H9 (cell line): ENCODE measurements around the gene E2F4. TPM values are rescaled to one million over a fixed set of nuclear protein-coding genes. Genes with fewer than 3 reads are reported as not detected.

ENCODE experiments used
- DNase-seq: peaks from one replicate; pipeline ENCODE4 v3.0.0-alpha.2; 2017
- H2AFZ ChIP-seq: one replicate; pipeline ENCODE4 v1.6.1; 2013; ENCODE audit warnings: mild to moderate bottlenecking, low read length, control low read depth, moderate library complexity
- H2AK5ac ChIP-seq: 2 replicates; pipeline ENCODE4 v1.6.1; 2013; ENCODE audit warnings: low read length, control low read depth, mixed read lengths; ENCODE audit not compliant: insufficient read length
- H2BK120ac ChIP-seq: one replicate; pipeline ENCODE4 v1.6.1; 2013; ENCODE audit warnings: low read depth, mild to moderate bottlenecking, low read length, control low read depth, inconsistent platforms; ENCODE audit not compliant: poor library complexity, severe bottlenecking
- H2BK12ac ChIP-seq: 2 replicates; pipeline ENCODE4 v1.6.1; 2013; ENCODE audit warnings: low read length, control low read depth, mixed read lengths, low read depth; ENCODE audit not compliant: insufficient read length
- H2BK15ac ChIP-seq: 2 replicates; pipeline ENCODE4 v1.6.1; 2013; ENCODE audit warnings: low read depth, low read length, control low read depth
- H2BK20ac ChIP-seq: one replicate; pipeline ENCODE4 v1.6.1; 2013; ENCODE audit warnings: low read depth, mild to moderate bottlenecking, low read length, control low read depth, inconsistent platforms; ENCODE audit not compliant: poor library complexity, severe bottlenecking
- H2BK5ac ChIP-seq: 2 replicates; pipeline ENCODE4 v1.6.1; 2013; ENCODE audit warnings: low read length, control low read depth, mixed read lengths; ENCODE audit not compliant: insufficient read length
- H3K14ac ChIP-seq: 2 replicates; pipeline ENCODE4 v1.6.1; 2013; ENCODE audit warnings: low read length, control low read depth; ENCODE audit not compliant: insufficient read depth
- H3K18ac ChIP-seq: 2 replicates; pipeline ENCODE4 v1.6.1; 2013; ENCODE audit warnings: low read depth, mild to moderate bottlenecking, mixed read lengths, low read length, control low read depth; ENCODE audit not compliant: insufficient read length
- H3K23ac ChIP-seq: 2 replicates; pipeline ENCODE4 v1.6.1; 2013; ENCODE audit warnings: low read length, control low read depth, mixed read lengths, low read depth; ENCODE audit not compliant: insufficient read length
- H3K23me2 ChIP-seq: 2 replicates; pipeline ENCODE4 v1.6.1; 2013; ENCODE audit warnings: low read depth, mild to moderate bottlenecking, mixed read lengths, low read length, control low read depth; ENCODE audit not compliant: insufficient read length, poor library complexity, severe bottlenecking
- H3K27ac ChIP-seq: 2 replicates; pipeline ENCODE4 v1.5.1; 2013; ENCODE audit warnings: low read length, control low read depth, mixed read lengths, low read depth; ENCODE audit not compliant: insufficient read length
- H3K27me3 ChIP-seq: 2 replicates; pipeline ENCODE4 v1.6.1; 2013; ENCODE audit warnings: low read length, control low read depth, inconsistent platforms; ENCODE audit not compliant: insufficient read depth
- H3K4ac ChIP-seq: 2 replicates; pipeline ENCODE4 v1.6.1; 2013; ENCODE audit warnings: low read depth, mild to moderate bottlenecking, control low read depth, inconsistent platforms, low read length, moderate library complexity
- H3K4me1 ChIP-seq: 2 replicates; pipeline ENCODE4 v1.6.1; 2013; ENCODE audit warnings: low read length, control low read depth, inconsistent platforms; ENCODE audit not compliant: insufficient read depth
- H3K4me2 ChIP-seq: 2 replicates; pipeline ENCODE4 v1.6.1; 2013; ENCODE audit warnings: low read length, control low read depth, mixed read lengths; ENCODE audit not compliant: insufficient read length, insufficient read depth
- H3K56ac ChIP-seq: 2 replicates; pipeline ENCODE4 v1.6.1; 2013; ENCODE audit warnings: low read depth, mild to moderate bottlenecking, mixed read lengths, low read length, control low read depth; ENCODE audit not compliant: insufficient read length
- H3K79me1 ChIP-seq: 2 replicates; pipeline ENCODE4 v1.6.1; 2013; ENCODE audit warnings: low read depth, mild to moderate bottlenecking, moderate library complexity, low read length, control low read depth, inconsistent platforms; ENCODE audit not compliant: insufficient read depth, poor library complexity, severe bottlenecking
- H3K79me2 ChIP-seq: 2 replicates; pipeline ENCODE4 v1.6.1; 2013; ENCODE audit warnings: low read length, control low read depth, inconsistent platforms; ENCODE audit not compliant: insufficient read depth
- H3K9ac ChIP-seq: 2 replicates; pipeline ENCODE4 v1.6.1; 2013; ENCODE audit warnings: low read length, control low read depth, mixed read lengths; ENCODE audit not compliant: insufficient read length; ENCODE audit errors: extremely low read depth
- H3K9me3 ChIP-seq: one replicate; pipeline ENCODE4 v1.6.1; 2013; ENCODE audit warnings: low read depth, low read length, inconsistent platforms; ENCODE audit not compliant: control insufficient read depth
- H3T11ph ChIP-seq: one replicate; pipeline ENCODE4 v1.6.1; 2013; ENCODE audit warnings: mild to moderate bottlenecking, low read length, control low read depth, inconsistent platforms
- H4K20me1 ChIP-seq: one replicate; pipeline ENCODE4 v1.6.1; 2013; ENCODE audit not compliant: control insufficient read depth, insufficient read length, insufficient read depth
- H4K5ac ChIP-seq: 2 replicates; pipeline ENCODE4 v1.6.1; 2013; ENCODE audit warnings: low read depth, mild to moderate bottlenecking, mixed read lengths, low read length, control low read depth; ENCODE audit not compliant: insufficient read length
- H4K8ac ChIP-seq: replicated peaks from 2 replicates; pipeline ENCODE4 v1.6.1; 2013; ENCODE audit warnings: low read length, control low read depth, mixed read lengths, low read depth; ENCODE audit not compliant: insufficient read length
- H4K91ac ChIP-seq: 2 replicates; pipeline ENCODE4 v1.6.1; 2013; ENCODE audit warnings: low read depth, mild to moderate bottlenecking, moderate library complexity, mixed read lengths, low read length, control low read depth; ENCODE audit not compliant: insufficient read length
- H3K27ac Mint-ChIP-seq, 3 experiments: 2 replicates in 2 of 3; 3 replicates in 1 of 3; pipeline ENCODE4 v1.8.0; 2020 to 2021; ENCODE audit warnings: mixed read lengths in 3 of 3, mild to moderate bottlenecking in 1 of 3, moderate library complexity in 1 of 3
- H3K27me3 Mint-ChIP-seq: 2 replicates; pipeline ENCODE4 v1.8.0; 2021; ENCODE audit warnings: low read depth, mild to moderate bottlenecking, moderate library complexity, mixed read lengths
- H3K36me3 Mint-ChIP-seq, 3 experiments: 2 replicates in 2 of 3; 3 replicates in 1 of 3; pipeline ENCODE4 v1.8.0; 2020 to 2021; ENCODE audit warnings: low read depth in 3 of 3, mixed read lengths in 3 of 3; ENCODE audit not compliant: insufficient read depth in 1 of 3
- H3K4me1 Mint-ChIP-seq, 2 experiments: 2 replicates each; pipeline ENCODE4 v1.8.0; 2020; ENCODE audit warnings: mixed read lengths in 2 of 2
- H3K4me3 Mint-ChIP-seq, 2 experiments: 2 replicates in 1 of 2; 3 replicates in 1 of 2; pipeline ENCODE4 v1.8.0; 2020 to 2021; ENCODE audit warnings: mild to moderate bottlenecking in 2 of 2, mixed read lengths in 2 of 2, moderate library complexity in 1 of 2
- H3K9me3 Mint-ChIP-seq, 2 experiments: 2 replicates in 1 of 2; 3 replicates in 1 of 2; pipeline ENCODE4 v1.8.0; 2020; ENCODE audit warnings: mild to moderate bottlenecking in 2 of 2, mixed read lengths in 2 of 2, moderate library complexity in 1 of 2
- WGBS: extraction: QIAGEN DNeasy Blood & Tissue Kit; methylation state at CpG from one replicate; pipeline ENCODE4 v1.1.7; 2013; ENCODE audit warnings: missing lambda C conversion rate, low lambda C conversion rate, mixed read lengths; ENCODE audit not compliant: insufficient read length; ENCODE audit errors: extremely low coverage; 5-methylcytosine and 5-hydroxymethylcytosine counted together
- total RNA-seq: library from RNA; stranded (reverse); gene quantifications from 2 replicates; pipeline ENCODE4 v1.2.1, GENCODE V29; 2021
- TF ChIP-seq, protein P1 (sequence below): fragments of 200-600 bp; sonication (generic); conservative IDR thresholded peaks from 3 replicates; pipeline ENCODE4 v1.8.0; 2021; ENCODE audit warnings: antibody characterized with exemption, mild to moderate bottlenecking

Gene E2F4
- total RNA-seq, 1 experiment from 2014 or later, result 116 TPM

DNA sequence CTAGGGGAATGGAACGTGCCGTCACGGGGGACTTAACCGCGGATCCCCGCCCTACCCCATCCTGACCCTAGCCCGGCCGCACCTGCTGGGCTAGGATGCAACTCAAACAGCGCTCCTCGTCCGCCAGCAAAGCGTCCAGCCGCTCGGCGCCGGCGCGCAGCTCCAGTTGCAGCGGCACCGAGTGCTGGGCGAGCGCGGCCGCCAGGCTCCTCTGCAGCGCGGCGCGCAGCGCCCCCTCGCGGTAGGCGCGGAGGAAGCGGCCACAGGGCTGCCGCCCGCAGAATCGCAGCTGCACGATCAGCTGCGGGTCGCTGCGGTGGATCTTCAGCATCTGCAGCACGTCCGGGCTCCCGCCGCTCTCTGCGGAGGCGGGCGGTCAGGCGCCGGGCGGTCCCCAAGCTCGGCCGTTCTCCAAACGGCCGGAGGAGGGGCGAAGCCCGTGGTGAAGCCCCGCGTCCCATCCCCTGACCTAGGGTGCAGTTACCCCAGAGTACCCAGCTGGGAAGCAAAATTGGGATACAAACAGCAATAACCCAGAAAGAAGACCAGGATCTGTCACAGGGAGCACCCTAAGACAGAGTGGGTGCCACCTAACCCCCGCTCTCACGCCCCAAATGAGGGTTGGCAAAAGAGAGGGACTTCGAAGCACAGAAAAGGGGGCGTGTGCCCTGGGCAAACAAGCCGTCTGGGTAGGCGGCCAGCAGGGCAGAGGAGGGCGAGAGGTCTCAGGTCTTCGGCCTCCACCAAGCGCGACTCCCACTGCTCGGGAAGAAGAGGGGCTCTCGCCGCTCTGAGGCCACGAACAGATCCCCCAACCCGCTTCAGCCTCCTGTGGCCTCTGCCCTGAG is 36.4 kb upstream of the E2F4 start:
- H4K8ac ChIP-seq, result no peak overlapping the region
- H3T11ph ChIP-seq, result no peak overlapping the region
- H2BK5ac ChIP-seq, result no peak overlapping the region
- H4K20me1 ChIP-seq, result no peaks in the 10 kb centered on the region
- no peaks in the 10 kb centered on the region for H3K4me1 ChIP-seq
- H3K18ac ChIP-seq, result no peak overlapping the region
- TF ChIP-seq, protein P1, sequence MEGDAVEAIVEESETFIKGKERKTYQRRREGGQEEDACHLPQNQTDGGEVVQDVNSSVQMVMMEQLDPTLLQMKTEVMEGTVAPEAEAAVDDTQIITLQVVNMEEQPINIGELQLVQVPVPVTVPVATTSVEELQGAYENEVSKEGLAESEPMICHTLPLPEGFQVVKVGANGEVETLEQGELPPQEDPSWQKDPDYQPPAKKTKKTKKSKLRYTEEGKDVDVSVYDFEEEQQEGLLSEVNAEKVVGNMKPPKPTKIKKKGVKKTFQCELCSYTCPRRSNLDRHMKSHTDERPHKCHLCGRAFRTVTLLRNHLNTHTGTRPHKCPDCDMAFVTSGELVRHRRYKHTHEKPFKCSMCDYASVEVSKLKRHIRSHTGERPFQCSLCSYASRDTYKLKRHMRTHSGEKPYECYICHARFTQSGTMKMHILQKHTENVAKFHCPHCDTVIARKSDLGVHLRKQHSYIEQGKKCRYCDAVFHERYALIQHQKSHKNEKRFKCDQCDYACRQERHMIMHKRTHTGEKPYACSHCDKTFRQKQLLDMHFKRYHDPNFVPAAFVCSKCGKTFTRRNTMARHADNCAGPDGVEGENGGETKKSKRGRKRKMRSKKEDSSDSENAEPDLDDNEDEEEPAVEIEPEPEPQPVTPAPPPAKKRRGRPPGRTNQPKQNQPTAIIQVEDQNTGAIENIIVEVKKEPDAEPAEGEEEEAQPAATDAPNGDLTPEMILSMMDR, result peak; percentile 99
- H2AFZ ChIP-seq, result no peak overlapping the region
- H3K4me1 Mint-ChIP-seq, result peaks cover 13 to 22% of the 10 kb centered on the region in 2 experiments
- no peak overlapping the region for H2BK15ac ChIP-seq
- no peak overlapping the region for H3K4ac ChIP-seq
- no peaks in the 10 kb centered on the region for H3K9me3 ChIP-seq
- H3K27ac ChIP-seq, result no peak overlapping the region
- H2BK12ac ChIP-seq, result no peak overlapping the region
- no peak overlapping the region for H3K9ac ChIP-seq
- H3K27me3 Mint-ChIP-seq, result peaks cover 96% of the 10 kb centered on the region
- H3K23me2 ChIP-seq, result peaks cover 25% of the 10 kb centered on the region
- no peak overlapping the region for H2AK5ac ChIP-seq
- H3K23ac ChIP-seq, result no peak overlapping the region
- H3K79me2 ChIP-seq, result no peaks in the 10 kb centered on the region
- no CpG with 5 or more reads among the region's 74 CpGs for WGBS
- peak overlapping the region; percentile 56 to 75 for H3K4me3 Mint-ChIP-seq
- H2BK120ac ChIP-seq, result no peak overlapping the region
- H3K14ac ChIP-seq, result no peak overlapping the region
- H3K27me3 ChIP-seq, result peaks cover 77% of the 10 kb centered on the region
- no peaks in the 10 kb centered on the region; a peak in 1 of 7 replicates for H3K36me3 Mint-ChIP-seq
- no peak overlapping the region for H3K27ac Mint-ChIP-seq
- peak overlapping the region; percentile 51 for H3K4me2 ChIP-seq
- peaks cover 0 to 7% of the 10 kb centered on the region in 2 experiments; a peak in 3 of 5 replicates for H3K9me3 Mint-ChIP-seq
- no peak overlapping the region for H2BK20ac ChIP-seq
- H4K5ac ChIP-seq, result no peak overlapping the region
- no peak overlapping the region for H3K56ac ChIP-seq
- H3K79me1 ChIP-seq, result no peaks in the 10 kb centered on the region
- peak; percentile 85 for DNase-seq
- no peak overlapping the region for H4K91ac ChIP-seq
